ENCODE results near the gene FADS1. TPM values are rescaled to one million over a fixed set of nuclear protein-coding genes. Genes with fewer than 3 reads are reported as not detected.

Gene FADS1
- polyA plus RNA-seq, 1 donor (not counting 4 experiments of a cell fraction or from before 2014, with no cell fraction given), result 34.0 TPM

GRCh38 chr11:61793083-61793828 is 23.5 kb downstream of the FADS1 start:
- peak overlapping the region; percentile 100 for H2AFZ ChIP-seq (ENCODE audit: control insufficient read depth, low read length)
- peak overlapping the region; percentile 100 for H3K9ac ChIP-seq (ENCODE audit: control insufficient read depth, extremely low read depth, insufficient read depth, low read length)
- peaks cover 11% of the 10 kb centered on the region for H3K4me1 ChIP-seq (ENCODE audit: control insufficient read depth, extremely low read depth, insufficient read depth, low read length)
- H3K27ac ChIP-seq (ENCODE audit: control insufficient read depth, insufficient read depth, low read length), result peak overlapping the region; percentile 100
- H3K9me1 ChIP-seq (ENCODE audit: control insufficient read depth, extremely low read depth, insufficient read depth, low read length), result no peaks in the 10 kb centered on the region
- H3K4me3 ChIP-seq (ENCODE audit: control insufficient read depth in 2 of 3, extremely low read depth in 1 of 3, insufficient read depth in 2 of 3, low read depth in 1 of 3, low read length in 3 of 3), result peak overlapping the region; percentile 83 to 99 (median 95)
- no peaks in the 10 kb centered on the region for H3K9me3 ChIP-seq (ENCODE audit: control insufficient read depth, low read depth, low read length)
- no peaks in the 10 kb centered on the region for H3K27me3 ChIP-seq (ENCODE audit: control insufficient read depth, extremely low read depth, insufficient read depth, low read length)
- dilution Hi-C loops (cut with MboI; ENCODE audit: extremely low pct_ligation_motif_present, low sequenced_read_pairs), result no loop called here
- TF ChIP-seq EZH2 (IDR thresholded peaks at IDR 0.05; ENCODE audit: low read length), result no peak
- TF ChIP-seq, protein P1, sequence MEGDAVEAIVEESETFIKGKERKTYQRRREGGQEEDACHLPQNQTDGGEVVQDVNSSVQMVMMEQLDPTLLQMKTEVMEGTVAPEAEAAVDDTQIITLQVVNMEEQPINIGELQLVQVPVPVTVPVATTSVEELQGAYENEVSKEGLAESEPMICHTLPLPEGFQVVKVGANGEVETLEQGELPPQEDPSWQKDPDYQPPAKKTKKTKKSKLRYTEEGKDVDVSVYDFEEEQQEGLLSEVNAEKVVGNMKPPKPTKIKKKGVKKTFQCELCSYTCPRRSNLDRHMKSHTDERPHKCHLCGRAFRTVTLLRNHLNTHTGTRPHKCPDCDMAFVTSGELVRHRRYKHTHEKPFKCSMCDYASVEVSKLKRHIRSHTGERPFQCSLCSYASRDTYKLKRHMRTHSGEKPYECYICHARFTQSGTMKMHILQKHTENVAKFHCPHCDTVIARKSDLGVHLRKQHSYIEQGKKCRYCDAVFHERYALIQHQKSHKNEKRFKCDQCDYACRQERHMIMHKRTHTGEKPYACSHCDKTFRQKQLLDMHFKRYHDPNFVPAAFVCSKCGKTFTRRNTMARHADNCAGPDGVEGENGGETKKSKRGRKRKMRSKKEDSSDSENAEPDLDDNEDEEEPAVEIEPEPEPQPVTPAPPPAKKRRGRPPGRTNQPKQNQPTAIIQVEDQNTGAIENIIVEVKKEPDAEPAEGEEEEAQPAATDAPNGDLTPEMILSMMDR (optimal IDR thresholded peaks at IDR 0.05 in 1 of 3, IDR thresholded peaks at IDR 0.05 in 1 of 3, conservative IDR thresholded peaks at IDR 0.05 in 1 of 3; ENCODE audit: extremely low read depth in 1 of 3, insufficient read depth in 2 of 3, low read length in 3 of 3), result no peak
- DNase-seq (ENCODE audit: low read depth, low spot score) (no peak), FAIRE-seq (no peak)
- peak overlapping the region; percentile 80 for H3K4me2 ChIP-seq (ENCODE audit: control insufficient read depth, extremely low read depth, insufficient read depth, low read depth, low read length)
- H3K36me3 ChIP-seq (ENCODE audit: control insufficient read depth in 2 of 2, extremely low read depth in 1 of 2, insufficient read depth in 2 of 2, low read length in 2 of 2), result peaks cover 18 to 26% of the 10 kb centered on the region in 2 experiments
- peaks cover 64% of the 10 kb centered on the region for H3K79me2 ChIP-seq (ENCODE audit: control insufficient read depth, insufficient read depth, low read length)
- peaks cover 6% of the 10 kb centered on the region for H4K20me1 ChIP-seq (ENCODE audit: control insufficient read depth, extremely low read depth, insufficient read depth, low read length)

GRCh38 chr11:61792310-61793082 is 24.3 kb downstream of the FADS1 start, which contains the start of the genes FEN1 and TMEM258:
TSS of gene FEN1 (plus strand) at chr11:61792911. CDS start at chr11:61795362, 2,451 bp downstream.
TSS of gene TMEM258 (minus strand) at chr11:61792599. CDS start at chr11:61792558, 41 bp downstream.
- Histone ChIP-seq H3K4me2 (ENCODE audit: control insufficient read depth, extremely low read depth, insufficient read depth, low read depth, low read length) (peak within 1 kb of the TSS; percentile 80), H3K4me1 (ENCODE audit: control insufficient read depth, extremely low read depth, insufficient read depth, low read length) (peaks cover 11% of the 10 kb centered on the region), H3K4me3 (ENCODE audit: control insufficient read depth in 2 of 3, extremely low read depth in 1 of 3, insufficient read depth in 2 of 3, low read depth in 1 of 3, low read length in 3 of 3) (peak within 1 kb of the TSS; percentile 83 to 99 (median 95)), H3K79me2 (ENCODE audit: control insufficient read depth, insufficient read depth, low read length) (peaks cover 64% of the 10 kb centered on the region), H3K9ac (ENCODE audit: control insufficient read depth, extremely low read depth, insufficient read depth, low read length) (peak within 1 kb of the TSS; percentile 100), H3K27ac (ENCODE audit: control insufficient read depth, insufficient read depth, low read length) (peak within 1 kb of the TSS; percentile 100), H2AFZ (ENCODE audit: control insufficient read depth, low read length) (peak within 1 kb of the TSS; percentile 100), H3K36me3 (ENCODE audit: control insufficient read depth in 2 of 2, extremely low read depth in 1 of 2, insufficient read depth in 2 of 2, low read length in 2 of 2) (peaks cover 22 to 32% of the 10 kb centered on the region in 2 experiments), H3K9me1 (ENCODE audit: control insufficient read depth, extremely low read depth, insufficient read depth, low read length) (no peaks in the 10 kb centered on the region), H4K20me1 (ENCODE audit: control insufficient read depth, extremely low read depth, insufficient read depth, low read length) (peaks cover 6% of the 10 kb centered on the region), H3K9me3 (ENCODE audit: control insufficient read depth, low read depth, low read length) (no peaks in the 10 kb centered on the region), H3K27me3 (ENCODE audit: control insufficient read depth, extremely low read depth, insufficient read depth, low read length) (no peaks in the 10 kb centered on the region)
- TF ChIP-seq EZH2 (IDR thresholded peaks at IDR 0.05; ENCODE audit: low read length), result no peak
- TF ChIP-seq, protein P1 (optimal IDR thresholded peaks at IDR 0.05 in 1 of 3, IDR thresholded peaks at IDR 0.05 in 1 of 3, conservative IDR thresholded peaks at IDR 0.05 in 1 of 3; ENCODE audit: extremely low read depth in 1 of 3, insufficient read depth in 2 of 3, low read length in 3 of 3), result peak in 1 of 3 experiments; percentile 19
- FAIRE-seq (no peak), DNase-seq (ENCODE audit: low read depth, low spot score) (no peak)
- dilution Hi-C loops (cut with MboI; ENCODE audit: extremely low pct_ligation_motif_present, low sequenced_read_pairs), result no loop called here

Measured in keratinocyte (primary cell).